Fibroblast of pulmonary artery (primary cell): ENCODE data around the gene ANAPC1.
A peak's percentile ranks its signal among the peaks of the same experiment; 100 is the strongest.

Experiments used
- DNase-seq: peaks from one replicate; pipeline ENCODE4 v3.0.0-alpha.2; 2010; ENCODE audit warnings: low read depth
- H3K4me3 ChIP-seq: replicated peaks from 2 replicates; pipeline ENCODE4 v1.5.1; 2011; ENCODE audit warnings: low read depth, mild to moderate bottlenecking, control low read depth, low read length, moderate library complexity
- CTCF ChIP-seq: IDR thresholded peaks from 2 replicates; pipeline ENCODE4 v1.5.1; 2011; ENCODE audit warnings: mild to moderate bottlenecking, control low read depth, low read length, inconsistent platforms; ENCODE audit errors: missing control alignments

Gene ANAPC1

GRCh38 chr2:111904726-111905474, 20.9 kb upstream of the ANAPC1 start:
- no peak overlapping the region for H3K4me3 ChIP-seq
- no peak for TF ChIP-seq CTCF
- no peak for DNase-seq

- H3K4me3 ChIP-seq, result no peak overlapping the region
- TF ChIP-seq CTCF, result no peak
- no peak for DNase-seq
These were observed 20.0 kb upstream of the ANAPC1 start for GRCh38 chr2:111903930-111904439.

- no peak overlapping the region for H3K4me3 ChIP-seq
- DNase-seq, result no peak
- TF ChIP-seq CTCF, result no peak
These were observed 19.5 kb upstream of the ANAPC1 start for GRCh38 chr2:111903516-111903915.

- DNase-seq, result peak; percentile 49
- TF ChIP-seq CTCF, result peak; percentile 34
- H3K4me3 ChIP-seq, result no peak overlapping the region
These were observed 16.9 kb upstream of the ANAPC1 start for GRCh38 chr2:111900859-111901258.

- DNase-seq, result peak; percentile 11
- peak overlapping the region; percentile 67 for H3K4me3 ChIP-seq
- no peak for TF ChIP-seq CTCF
These were observed 14.9 kb upstream of the ANAPC1 start for GRCh38 chr2:111898703-111899514.

GRCh38 chr2:111897924-111898702, 14.1 kb upstream of the ANAPC1 start, which contains the start of gene MERTK:
MERTK (plus strand) TSS chr2:111898607; CDS start chr2:111898736, 129 bp downstream.
- peak; percentile 78 for DNase-seq
- peak; percentile 27 for TF ChIP-seq CTCF
- peak within 1 kb of the TSS; percentile 67 for H3K4me3 ChIP-seq
